Measurements from ENCODE around the gene TLR6. TPM values are rescaled to one million over a fixed set of nuclear protein-coding genes. Genes with fewer than 3 reads are reported as not detected.

Gene TLR6, protein sequence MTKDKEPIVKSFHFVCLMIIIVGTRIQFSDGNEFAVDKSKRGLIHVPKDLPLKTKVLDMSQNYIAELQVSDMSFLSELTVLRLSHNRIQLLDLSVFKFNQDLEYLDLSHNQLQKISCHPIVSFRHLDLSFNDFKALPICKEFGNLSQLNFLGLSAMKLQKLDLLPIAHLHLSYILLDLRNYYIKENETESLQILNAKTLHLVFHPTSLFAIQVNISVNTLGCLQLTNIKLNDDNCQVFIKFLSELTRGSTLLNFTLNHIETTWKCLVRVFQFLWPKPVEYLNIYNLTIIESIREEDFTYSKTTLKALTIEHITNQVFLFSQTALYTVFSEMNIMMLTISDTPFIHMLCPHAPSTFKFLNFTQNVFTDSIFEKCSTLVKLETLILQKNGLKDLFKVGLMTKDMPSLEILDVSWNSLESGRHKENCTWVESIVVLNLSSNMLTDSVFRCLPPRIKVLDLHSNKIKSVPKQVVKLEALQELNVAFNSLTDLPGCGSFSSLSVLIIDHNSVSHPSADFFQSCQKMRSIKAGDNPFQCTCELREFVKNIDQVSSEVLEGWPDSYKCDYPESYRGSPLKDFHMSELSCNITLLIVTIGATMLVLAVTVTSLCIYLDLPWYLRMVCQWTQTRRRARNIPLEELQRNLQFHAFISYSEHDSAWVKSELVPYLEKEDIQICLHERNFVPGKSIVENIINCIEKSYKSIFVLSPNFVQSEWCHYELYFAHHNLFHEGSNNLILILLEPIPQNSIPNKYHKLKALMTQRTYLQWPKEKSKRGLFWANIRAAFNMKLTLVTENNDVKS
- 1.5 TPM for total RNA-seq

DNA sequence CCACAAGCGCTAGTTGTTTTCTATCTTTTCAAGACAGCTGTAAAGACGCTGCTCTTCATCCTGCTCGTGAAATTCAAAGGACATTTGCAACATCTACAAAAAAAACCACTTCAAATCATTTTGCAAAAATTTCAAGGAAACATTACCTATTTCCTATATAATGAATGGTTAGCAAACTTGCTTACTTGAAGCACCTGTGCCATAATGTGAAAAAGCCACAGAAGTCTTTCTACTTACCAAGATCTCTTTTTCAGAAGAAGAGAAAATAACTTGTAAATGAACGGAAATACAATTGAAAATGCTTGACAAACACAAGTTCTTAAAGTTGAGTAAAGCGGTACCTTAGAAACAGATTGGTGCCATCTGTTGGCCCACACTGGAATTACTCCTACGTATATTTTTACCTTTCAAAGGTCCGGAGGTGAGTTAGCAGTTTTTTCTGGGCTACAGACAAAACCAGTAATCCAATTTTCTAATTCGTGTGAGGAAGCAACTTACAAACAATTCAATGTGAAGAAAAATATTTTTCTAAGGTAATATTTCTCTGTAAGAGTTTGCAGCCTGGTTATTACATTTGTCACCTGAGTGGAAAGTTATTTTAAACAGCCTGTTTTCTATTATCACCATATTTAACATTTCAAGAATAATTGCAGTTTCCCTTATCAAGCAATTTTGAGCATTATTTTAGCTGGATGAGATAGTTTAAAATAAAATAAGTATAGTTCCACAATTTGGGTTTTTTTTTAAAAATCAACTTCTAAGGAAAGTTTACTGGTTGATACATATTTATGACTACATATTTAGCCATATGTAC is at the start of gene TLR6:
TLR6 (minus strand) TSS at position 294 of the 814 bp plus-strand sequence. CDS start 27,344 bp downstream, outside the sequence.
- DNase-seq (ENCODE audit: low spot score) (peak; percentile 58), ATAC-seq (peak; percentile 90)

DNA sequence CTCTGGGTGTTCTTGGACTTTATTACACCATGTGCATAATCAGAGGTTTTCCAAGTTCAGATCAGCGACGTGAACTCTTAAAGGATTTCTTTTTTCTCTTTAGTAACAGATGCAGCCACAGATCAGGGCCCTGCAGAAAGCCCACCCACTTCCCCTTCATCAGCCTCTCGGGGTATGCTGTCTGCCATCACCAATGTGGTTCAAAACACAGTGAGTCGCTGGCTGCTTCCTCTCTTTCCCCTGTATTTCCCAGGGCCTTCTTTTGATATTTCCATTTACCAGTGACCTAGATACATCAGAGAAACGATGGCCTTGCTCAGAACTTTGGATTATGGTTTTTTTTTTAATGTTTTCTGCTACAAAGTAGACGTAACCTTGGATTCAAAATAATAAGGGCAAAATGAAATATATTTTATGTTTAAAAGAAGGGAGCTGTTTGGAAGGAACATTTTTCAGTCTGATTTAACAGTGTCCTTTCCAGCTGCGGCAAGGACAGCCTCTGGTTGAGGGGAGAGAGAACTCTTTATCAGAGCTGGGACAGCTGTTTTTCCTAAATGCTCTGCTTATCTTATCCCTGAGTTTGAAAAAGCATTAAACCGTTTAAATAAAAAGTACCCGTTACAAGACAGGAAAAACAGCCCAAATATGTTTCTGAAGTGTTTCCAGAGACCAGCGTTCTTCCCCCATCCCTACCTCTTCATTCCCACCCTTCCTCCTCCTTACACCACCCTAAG is 49.2 kb upstream of the TLR6 start:
- ATAC-seq, result no peak
- DNase-seq (ENCODE audit: low spot score), result no peak

DNA sequence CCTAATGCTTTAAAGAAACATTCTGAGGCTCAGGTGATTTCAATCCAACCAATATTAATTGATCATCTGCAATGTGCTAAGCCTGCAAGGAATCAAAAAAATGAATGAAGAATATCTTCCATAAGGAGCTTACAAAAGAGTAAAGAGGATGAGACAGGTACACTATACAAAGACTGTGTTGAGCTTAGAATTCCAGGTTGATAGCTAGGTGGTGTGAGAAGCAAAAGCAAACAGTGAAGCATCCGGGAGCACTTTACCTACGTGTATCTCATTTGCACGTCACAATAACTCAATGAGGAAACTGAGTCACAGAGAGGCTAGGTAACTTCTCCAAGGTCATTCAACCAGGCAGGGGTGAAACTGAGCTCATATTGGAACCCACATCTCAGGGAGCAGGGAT is 48.1 kb upstream of the TLR6 start:
- ATAC-seq, result peak; percentile 35
- DNase-seq (ENCODE audit: low spot score), result no peak

DNA sequence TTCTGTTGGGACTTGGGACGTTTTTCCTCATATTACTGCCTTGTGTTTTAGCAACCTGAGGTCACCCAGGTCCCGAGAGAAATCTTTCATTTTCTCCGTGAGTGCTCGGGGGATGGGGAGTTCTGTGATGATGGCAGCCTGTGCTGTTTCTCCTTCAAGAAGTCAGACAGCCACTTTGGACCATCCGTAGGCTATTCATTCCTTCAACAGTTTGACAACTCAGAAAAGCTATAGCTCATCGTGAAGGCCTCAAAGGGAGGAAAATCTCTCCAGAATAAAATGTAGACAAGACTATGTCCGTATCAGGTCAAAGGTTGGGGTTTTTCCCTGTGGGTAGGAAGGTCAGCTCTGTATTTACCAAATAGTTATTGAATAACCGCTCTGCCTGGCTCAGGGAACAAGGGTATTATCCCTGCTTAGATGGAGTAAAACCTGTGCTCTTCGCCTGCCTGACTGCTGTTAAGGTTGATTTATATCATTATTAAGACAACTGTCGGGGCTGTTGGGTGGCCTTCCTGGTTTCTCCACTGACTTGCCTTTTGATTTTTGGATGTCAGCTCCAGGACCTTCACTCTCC is 47.6 kb upstream of the TLR6 start:
- DNase-seq (ENCODE audit: low spot score), result peak; percentile 67
- peak; percentile 95 for ATAC-seq

DNA sequence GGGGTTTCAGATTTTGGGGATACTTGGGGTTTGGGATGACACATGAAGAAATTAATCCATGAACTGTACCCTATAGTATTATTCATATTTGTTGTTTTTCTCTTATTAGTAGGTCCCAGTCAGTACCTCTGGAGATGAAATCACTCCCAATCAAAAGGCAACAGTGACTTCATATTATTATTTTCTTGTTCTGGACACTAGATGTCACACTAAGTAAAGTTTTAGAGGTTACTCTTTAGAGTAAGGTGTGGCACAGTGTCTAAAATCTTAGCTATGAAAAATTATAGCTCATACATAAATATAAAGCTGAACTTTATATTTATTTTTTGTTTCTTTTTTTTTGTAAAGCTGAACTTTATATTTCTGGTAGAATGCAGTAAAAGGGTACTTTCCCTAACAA is 46.1 kb upstream of the TLR6 start:
- ATAC-seq (peak; percentile 58), DNase-seq (ENCODE audit: low spot score) (no peak)

DNA sequence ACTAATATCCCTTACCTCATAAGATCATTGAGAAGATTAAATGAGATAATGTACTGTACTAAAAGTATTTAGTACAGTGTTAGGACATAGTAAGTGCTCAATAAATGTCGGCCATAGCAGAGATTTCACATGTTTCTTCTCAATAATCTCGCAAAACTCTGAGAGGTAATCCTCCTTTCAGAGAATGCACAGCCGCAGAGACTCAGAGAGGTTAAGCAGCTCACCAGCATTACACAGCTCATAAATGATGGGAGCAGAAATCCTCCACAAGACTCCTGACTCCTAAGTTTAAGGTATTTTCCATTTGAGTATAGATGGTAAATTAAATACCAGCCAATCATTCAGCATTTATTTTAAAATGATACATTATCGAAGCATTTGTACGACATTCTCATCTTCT is 45.6 kb upstream of the TLR6 start:
- DNase-seq (ENCODE audit: low spot score) (no peak), ATAC-seq (no peak)

DNA sequence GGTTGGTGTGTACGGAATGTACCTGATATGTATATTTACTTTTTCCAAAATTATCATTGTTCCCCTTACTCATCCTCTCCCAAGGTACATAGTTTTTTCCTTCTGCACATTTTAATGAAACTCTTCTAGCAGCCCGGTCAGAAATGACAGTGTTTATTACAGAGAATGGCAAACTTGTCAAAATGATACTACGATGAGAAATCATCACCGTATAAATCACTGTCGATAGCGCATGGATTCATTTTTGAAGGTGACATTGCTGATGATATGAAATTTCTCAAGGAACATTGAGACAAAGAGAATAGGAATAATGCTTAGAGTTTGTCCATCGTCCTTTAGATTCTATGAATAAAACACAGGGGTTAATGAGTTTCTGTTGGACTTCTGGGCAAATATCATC is 41.6 kb upstream of the TLR6 start:
- DNase-seq (ENCODE audit: low spot score) (no peak), ATAC-seq (no peak)

DNA sequence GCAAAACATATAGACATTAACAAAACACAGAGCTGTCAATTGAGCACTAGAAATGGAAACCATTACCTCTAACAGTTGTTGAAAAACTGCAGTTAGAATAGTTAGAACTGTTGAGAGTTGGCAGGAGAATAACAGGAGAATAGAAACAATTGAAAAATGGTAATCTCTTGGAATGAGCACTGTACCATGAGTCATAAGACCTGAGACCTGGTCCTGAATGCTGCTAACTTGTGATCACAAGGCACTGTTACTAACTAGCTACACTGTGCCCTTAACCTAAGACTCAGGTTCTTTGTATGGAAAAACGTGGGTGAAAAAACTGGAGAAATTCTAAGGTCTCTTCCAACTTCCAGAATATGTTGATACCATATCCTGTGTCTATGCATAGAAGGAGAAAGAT is 40.3 kb upstream of the TLR6 start:
- DNase-seq (ENCODE audit: low spot score) (no peak), ATAC-seq (no peak)

DNA sequence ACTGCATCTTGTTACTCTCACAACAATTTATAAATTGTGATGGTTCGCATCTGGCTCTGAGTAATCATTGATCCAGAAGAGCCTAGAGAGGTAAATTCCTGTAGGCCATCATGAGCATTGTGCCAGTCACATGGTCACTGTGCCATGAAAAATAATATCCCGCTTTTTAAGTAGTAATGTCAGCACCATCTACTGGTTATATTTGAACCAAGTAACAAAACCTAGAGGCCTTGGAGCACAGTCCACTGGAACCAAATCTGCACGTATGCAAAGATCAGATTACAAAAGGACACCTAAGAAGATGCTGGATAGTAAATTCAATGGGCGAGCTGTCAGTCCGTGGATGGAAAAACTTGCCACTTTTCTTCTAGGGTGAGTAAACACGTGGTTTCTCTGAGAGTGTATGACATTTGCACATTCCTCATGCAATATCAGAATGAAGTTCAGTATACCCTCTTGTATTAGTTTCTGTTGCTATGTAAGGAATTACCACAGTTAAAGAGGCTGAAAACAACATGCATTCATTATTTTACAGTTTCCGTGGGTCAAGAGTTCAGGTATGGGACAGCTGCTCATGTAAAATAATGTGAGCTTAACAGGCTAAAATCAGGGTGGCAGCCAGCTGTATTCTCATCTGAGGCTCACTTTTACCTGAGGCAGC is 37.8 kb upstream of the TLR6 start:
- peak; percentile 26 for ATAC-seq
- DNase-seq (ENCODE audit: low spot score), result no peak

DNA sequence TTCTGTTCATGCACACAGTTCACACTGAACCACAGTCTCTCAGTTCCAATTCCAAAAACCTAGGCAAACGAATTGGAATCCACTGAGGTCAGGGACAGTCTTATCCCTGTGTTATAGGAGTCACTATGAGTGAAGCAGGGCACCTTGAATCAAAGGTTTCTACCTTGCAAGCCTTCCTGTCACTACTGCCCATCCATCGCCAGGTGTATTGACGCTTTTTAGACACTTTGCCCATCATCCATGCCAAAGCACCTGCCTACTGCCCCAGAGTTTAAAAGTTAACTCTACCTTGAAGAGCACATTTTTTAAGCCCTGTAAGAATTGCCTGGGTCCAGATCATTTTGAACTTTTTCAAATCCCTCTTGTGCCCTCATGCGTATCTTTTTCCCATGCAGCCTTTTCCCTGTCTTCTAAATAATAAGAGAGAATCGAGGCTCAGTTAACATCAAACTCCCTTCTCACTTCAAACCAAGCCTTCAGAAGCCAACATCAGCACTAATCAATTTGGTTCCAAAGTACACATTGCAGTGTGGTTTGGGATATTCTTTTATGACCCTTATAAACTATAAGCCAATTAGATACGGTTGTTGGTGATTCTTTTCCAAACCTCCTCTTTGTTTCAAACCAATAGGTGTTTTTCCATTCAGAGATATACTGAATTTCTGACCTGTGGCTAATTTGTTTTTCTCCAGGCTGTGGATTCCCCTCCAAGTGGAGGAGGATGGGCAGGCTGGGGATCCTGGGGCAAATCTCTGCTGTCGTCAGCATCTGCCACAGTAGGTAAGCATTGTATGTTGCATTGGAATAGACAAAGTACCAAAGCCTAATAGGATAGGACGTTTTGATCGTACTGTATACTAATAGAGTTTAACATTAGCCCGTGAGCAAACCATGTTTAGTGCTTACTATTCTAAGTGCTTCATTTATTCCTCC is 34.7 kb upstream of the TLR6 start:
- ATAC-seq, result peak; percentile 70
- no peak for DNase-seq (ENCODE audit: low spot score)

DNA sequence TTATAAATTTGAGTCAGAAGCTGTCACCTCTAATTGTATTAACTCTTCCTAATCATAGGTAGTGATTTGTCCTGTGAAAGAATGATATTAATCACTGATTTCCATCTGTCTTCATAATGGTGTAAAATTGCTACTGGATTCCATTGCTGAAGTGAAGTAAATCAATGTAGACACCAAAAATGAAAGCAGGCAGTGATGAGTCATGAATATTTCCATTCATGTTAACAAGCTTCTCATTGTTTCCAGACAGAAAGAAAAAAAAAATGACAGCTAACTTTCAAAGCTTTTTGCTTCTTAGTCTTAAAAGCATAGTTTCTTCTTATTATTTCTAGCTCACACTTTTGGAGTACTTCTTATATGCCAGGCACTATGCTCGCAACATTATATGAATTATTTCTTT is 32.5 kb upstream of the TLR6 start:
- DNase-seq (ENCODE audit: low spot score) (no peak), ATAC-seq (no peak)

DNA sequence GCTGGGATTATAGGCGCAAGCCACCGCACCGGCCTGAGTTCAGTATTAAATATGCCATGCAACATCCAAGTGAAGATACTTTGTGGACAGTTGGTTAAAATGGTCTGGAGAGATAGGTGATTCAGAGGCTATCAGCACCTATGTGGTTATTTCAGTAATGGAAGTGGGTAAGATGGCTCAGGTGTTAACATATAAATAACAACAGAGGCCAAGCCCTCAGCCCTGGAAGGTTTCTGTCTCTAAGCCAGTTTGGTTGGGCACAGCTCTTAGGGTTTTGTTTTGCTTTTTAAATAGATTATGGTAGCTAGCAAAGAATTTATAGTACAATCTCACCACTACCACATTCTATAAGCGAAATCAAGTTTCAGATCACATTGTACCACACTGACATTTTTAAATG is 27.6 kb upstream of the TLR6 start:
- no peak for DNase-seq (ENCODE audit: low spot score)
- ATAC-seq, result no peak

DNA sequence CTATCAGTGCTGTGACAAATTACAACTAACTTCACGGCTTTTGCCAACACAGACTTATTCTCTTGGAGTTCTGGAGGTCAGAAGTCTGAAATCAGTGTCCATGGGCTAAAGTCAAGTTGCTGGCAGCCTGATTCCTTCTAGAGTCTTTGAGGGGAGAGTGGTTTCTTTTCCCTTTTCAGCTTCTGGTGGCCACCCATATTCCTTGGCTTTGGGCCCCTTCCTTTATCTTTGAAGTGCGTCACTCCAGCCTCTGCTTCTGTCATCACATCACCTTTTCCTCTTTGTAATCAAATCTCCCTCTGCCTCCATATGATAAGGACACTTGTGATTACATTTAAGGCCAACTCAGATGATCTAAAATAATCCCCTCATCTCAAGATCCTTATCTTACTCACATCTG is 20.0 kb upstream of the TLR6 start:
- no peak for ATAC-seq
- no peak for DNase-seq (ENCODE audit: low spot score)

DNA sequence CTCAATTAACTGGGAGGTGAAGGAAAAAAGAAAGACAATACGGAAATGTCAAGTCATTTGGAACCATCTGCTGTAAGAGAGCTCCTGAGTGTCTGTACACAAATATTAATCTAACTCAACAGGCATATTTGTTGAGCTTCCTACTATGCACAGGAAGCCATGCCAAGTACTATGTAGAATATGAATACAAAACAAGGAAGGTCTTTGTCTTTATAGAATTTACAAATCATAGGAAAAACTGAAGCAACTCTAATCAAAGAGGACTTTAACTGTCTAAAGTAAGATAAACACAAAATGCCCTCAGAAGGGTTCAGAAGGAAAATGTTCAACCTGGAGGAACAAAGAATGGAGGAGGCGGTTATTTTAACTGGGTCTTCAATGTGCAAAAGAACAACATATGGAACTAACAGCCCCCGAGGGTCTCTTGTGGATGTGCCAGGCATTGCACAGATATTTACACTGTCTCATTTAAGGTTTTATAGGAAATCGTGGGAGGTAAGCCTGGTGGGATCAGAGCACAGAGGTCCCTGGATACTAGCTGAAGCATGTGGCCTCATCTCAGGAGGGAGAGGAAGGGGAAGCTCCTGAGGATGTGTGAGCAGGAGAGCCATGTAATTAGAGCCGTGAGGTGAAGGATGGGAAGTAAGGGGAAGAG is 16.8 kb upstream of the TLR6 start:
- ATAC-seq (no peak), DNase-seq (ENCODE audit: low spot score) (no peak)

DNA sequence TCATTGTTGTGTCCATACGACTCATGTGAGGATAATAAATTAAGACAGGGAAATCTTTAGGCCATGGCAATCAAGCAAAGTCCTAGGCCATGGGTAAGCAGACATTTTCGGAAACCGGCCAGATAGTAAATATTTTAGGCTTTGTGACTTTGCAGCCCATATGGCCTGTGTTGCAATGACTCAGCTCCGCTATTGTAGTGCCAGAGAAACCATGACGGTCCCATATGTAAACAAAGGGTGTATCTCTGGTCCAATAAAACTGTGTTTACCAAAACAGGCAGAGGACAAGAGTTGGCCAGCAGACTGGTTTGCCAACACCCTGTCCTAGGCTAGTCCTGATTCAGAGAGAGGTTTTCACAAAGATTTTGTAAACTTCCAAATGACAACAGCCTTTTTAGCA is 16.0 kb upstream of the TLR6 start:
- DNase-seq (ENCODE audit: low spot score) (peak; percentile 90), ATAC-seq (peak; percentile 79)

DNA sequence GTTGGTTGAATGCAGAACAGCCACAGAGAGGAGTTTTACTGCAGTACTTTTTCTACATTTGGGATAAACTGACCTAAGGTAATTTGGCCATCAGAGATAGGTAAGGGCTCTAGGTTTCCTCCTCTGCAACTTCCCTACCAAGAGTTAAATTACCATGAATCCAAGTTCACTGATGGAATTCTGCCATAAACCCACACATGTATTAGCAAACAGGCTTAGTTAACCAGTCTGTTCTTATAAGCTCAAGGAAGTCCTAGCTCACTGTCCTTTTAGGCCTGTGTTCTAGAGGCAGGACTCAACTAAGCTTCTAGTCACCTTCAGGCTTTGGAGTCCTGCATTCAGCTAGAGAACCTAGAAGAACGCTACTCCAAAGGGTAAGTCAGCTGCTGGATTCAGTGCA is 15.0 kb upstream of the TLR6 start:
- DNase-seq (ENCODE audit: low spot score) (no peak), ATAC-seq (no peak)

DNA sequence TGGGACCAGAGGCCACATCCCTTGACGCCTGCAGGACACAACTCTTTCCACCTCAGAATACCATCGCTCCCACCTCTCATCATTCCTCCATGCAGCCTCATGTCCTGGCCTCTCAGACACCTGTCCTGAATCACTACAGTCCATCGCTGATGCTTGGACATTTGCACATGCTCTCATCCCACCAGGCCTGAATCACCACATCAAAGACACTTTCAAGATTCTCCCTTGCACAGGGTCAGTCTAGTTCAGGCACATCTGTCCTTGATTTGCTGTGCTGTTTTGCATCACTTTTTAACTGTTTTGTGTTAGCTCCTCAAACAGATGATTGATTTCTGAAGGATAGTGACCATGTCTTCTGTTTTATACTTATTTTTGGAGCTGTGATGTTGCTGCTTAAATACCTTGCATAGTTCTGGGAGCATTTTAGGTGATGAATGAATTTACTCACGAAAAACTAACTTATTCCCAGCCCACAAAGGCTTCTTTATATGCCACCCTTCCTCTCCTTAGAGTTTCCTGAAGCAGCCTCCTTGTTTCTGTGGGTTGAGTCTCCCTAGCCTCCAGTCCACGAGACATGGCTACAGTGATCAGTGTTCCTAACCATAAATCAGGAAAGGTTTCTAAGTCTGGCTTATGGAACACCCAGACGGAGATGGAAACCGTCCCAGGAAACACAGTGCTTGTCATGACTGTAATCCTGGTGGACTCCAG is 13.6 kb upstream of the TLR6 start:
- ATAC-seq (no peak), DNase-seq (ENCODE audit: low spot score) (no peak)

DNA sequence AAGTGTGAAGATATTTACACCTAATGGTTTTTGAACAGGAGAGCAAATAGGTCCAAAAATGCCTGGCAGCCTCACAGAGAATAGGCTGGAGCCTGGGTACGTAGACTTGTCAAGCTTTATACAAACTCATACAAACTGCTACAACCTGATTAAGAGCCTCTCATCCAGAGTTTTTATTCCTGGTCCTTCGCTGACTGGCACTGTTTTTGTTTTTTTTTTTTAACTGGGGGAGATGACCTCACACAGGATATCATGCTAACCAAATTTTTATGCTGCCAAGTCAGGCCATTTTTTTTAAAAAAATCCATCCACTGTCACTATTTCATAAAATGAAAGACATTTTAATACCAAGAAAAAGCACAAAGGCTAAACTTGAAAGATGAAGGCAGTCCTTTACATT is 12.9 kb upstream of the TLR6 start:
- DNase-seq (ENCODE audit: low spot score) (no peak), ATAC-seq (no peak)

Data from left lobe of liver (tissue), 2 donors.